ENCODE results near the gene PLCB4. TPM values are rescaled to one million over a fixed set of nuclear protein-coding genes. Genes with fewer than 3 reads are reported as not detected.

The PLCB4 gene
- total RNA-seq, 1 experiment from 2014 or later = 12.6 TPM

DNA sequence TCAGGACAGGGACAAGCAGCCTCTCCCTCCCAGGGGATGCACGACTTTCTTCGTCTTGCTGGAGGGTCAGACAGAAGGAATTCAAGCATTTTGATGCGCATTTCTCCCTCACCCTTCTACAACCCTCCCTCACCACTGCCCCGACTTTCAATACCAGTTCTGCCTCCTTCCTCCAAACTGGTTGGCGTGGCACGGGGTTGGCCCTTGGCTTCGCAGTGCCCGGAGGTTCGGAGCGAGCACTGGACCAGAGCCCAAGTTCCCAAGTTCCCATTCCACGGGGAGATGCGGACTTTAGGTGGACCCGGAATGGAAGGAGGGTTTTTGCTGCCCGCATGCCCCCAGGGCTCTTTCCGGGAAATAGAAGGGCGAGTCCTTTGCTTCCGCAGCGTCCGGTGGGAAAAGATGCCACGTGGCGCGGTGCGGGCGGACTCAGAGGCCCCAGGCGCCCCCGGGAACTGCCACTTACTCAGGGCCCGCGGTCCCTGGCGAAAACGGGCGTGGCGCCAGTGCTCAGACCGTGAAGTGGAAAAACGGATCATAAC is 437.5 kb downstream of the PLCB4 start:
- Mint-ChIP-seq H3K27me3 (ENCODE audit: low read depth) (peaks cover 90% of the 10 kb centered on the region), H3K27ac (no peak overlapping the region), H3K4me1 (peaks cover 33% of the 10 kb centered on the region), H3K36me3 (no peaks in the 10 kb centered on the region), H3K9me3 (no peaks in the 10 kb centered on the region), H3K4me3 (peak overlapping the region; percentile 61)
- ChIA-PET CTCF (interaction anchor here (1.1 to 4.6 kb wide), 2 partner anchors 39 to 98 kb away, joined by 4 to 33 read pairs; no protein-coding TSS in a partner anchor), POLR2A (no interaction called here)
- ATAC-seq (peak; percentile 5), DNase-seq (ENCODE audit: low spot score) (peak; percentile 26)
- 0 out of 2 replicates have a peak, but pooled peaks have one; percentile 29 for TF ChIP-seq TP53 (CRISPR knock-in tag; IDR thresholded peaks at IDR 0.05)
- peak; percentile 87 for TF ChIP-seq ETV6 (CRISPR knock-in tag; IDR thresholded peaks at IDR 0.05)
- TF ChIP-seq, protein P1, sequence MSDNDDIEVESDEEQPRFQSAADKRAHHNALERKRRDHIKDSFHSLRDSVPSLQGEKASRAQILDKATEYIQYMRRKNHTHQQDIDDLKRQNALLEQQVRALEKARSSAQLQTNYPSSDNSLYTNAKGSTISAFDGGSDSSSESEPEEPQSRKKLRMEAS (CRISPR knock-in tag; IDR thresholded peaks at IDR 0.05) = peak; percentile 64; the same call in 1 of the 2 replicates
- TF ChIP-seq USF1 (CRISPR knock-in tag; IDR thresholded peaks at IDR 0.05) = no peak

DNA sequence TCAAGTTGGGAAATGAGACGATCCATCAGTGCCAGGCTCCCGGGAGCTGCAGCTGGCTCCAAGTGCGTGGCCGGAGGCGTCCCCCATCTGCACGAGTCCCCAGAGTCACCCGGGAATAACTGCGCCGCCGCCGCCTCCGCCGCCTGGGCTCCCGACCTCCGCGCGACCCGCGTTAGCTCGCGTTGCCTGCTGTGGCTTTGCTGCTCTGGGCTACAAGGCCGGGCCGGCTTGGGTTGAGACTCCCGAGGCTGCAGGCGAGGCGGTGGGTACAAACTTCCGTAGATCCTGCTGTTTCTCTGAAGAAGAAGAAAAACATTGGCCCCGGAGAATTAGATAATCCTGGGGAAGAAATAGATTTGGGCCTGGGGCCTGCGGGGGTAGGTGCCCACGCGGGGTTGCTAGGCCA is 438.1 kb downstream of the PLCB4 start:
- Mint-ChIP-seq H3K36me3 (no peaks in the 10 kb centered on the region), H3K27ac (no peak overlapping the region), H3K9me3 (no peaks in the 10 kb centered on the region), H3K4me3 (peak overlapping the region; percentile 61), H3K27me3 (ENCODE audit: low read depth) (peaks cover 96% of the 10 kb centered on the region), H3K4me1 (peaks cover 33% of the 10 kb centered on the region)
- ChIA-PET POLR2A (no interaction called here), CTCF (interaction anchor here (1.1 to 4.6 kb wide), 2 partner anchors 39 to 99 kb away, joined by 4 to 33 read pairs; no protein-coding TSS in a partner anchor)
- ATAC-seq (peak; percentile 10; the same call in 1 of the 2 replicates), DNase-seq (ENCODE audit: low spot score) (peak; percentile 52)
- TF ChIP-seq ATF1 (CRISPR knock-in tag; IDR thresholded peaks at IDR 0.05) (no peak), MLX (CRISPR knock-in tag; IDR thresholded peaks at IDR 0.05) (no peak), ZNF263 (CRISPR knock-in tag; IDR thresholded peaks at IDR 0.05; ENCODE audit: low read depth) (no peak), ZNF396 (CRISPR knock-in tag; IDR thresholded peaks at IDR 0.05; ENCODE audit: borderline replicate concordance) (no peak), CREB1 (CRISPR knock-in tag; IDR thresholded peaks at IDR 0.05) (no peak), NFE2L1 (CRISPR knock-in tag; IDR thresholded peaks at IDR 0.05) (no peak), ESRRA (CRISPR knock-in tag; IDR thresholded peaks at IDR 0.05; ENCODE audit: borderline replicate concordance) (no peak), NR1H2 (CRISPR knock-in tag; IDR thresholded peaks at IDR 0.05) (no peak), FOXJ3 (CRISPR knock-in tag; IDR thresholded peaks at IDR 0.05; ENCODE audit: borderline replicate concordance) (no peak), CBFB (CRISPR knock-in tag; IDR thresholded peaks at IDR 0.05; ENCODE audit: low read depth) (no peak)

- DNase-seq (ENCODE audit: low spot score) = peak; percentile 33
- H3K4me1 Mint-ChIP-seq = peaks cover 33% of the 10 kb centered on the region
- CTCF ChIA-PET = interaction anchor here (1.1 to 4.6 kb wide), 3 partner anchors 11 to 100 kb away, joined by 4 to 33 read pairs (median 4); no protein-coding TSS in a partner anchor
- TF ChIP-seq FOXP4 (CRISPR knock-in tag; IDR thresholded peaks at IDR 0.05) (no peak), MXD4 (CRISPR knock-in tag; IDR thresholded peaks at IDR 0.05; ENCODE audit: borderline replicate concordance) (no peak), E2F4 (CRISPR knock-in tag; IDR thresholded peaks at IDR 0.05; ENCODE audit: borderline replicate concordance, low read depth) (no peak), FOXP1 (CRISPR knock-in tag; IDR thresholded peaks at IDR 0.05; ENCODE audit: borderline replicate concordance) (no peak), ZNF423 (CRISPR knock-in tag; IDR thresholded peaks at IDR 0.05) (peak; percentile 31; the same call in 1 of the 2 replicates)
- TF ChIP-seq, protein P1 (CRISPR knock-in tag; IDR thresholded peaks at IDR 0.05) = peak; percentile 61; the same call in 1 of the 2 replicates
- peaks cover 98% of the 10 kb centered on the region for H3K27me3 Mint-ChIP-seq (ENCODE audit: low read depth)
- H3K4me3 Mint-ChIP-seq = peak overlapping the region; percentile 66
- no peaks in the 10 kb centered on the region for H3K36me3 Mint-ChIP-seq
- peak; percentile 61 for ATAC-seq
- POLR2A ChIA-PET = interaction anchor here (0.5 kb wide), 1 partner anchor 69 kb away, joined by 3 read pairs; no protein-coding TSS in a partner anchor
- no peaks in the 10 kb centered on the region for H3K9me3 Mint-ChIP-seq
- H3K27ac Mint-ChIP-seq = no peak overlapping the region
Observed at GRCh38 chr20:9507544-9508239, 438.8 kb downstream of the PLCB4 start.

Data from WTC11 (cell line).